Measurements from ENCODE around the gene ATXN1. TPM values are rescaled to one million over a fixed set of nuclear protein-coding genes. Genes with fewer than 3 reads are reported as not detected.
A peak's percentile ranks its signal among the peaks of the same experiment; 100 is the strongest.

ATXN1 gene
- total RNA-seq, 1 experiment from 2014 or later, result 16.5 TPM

GRCh38 chr6:16338577-16339264 is 422.5 kb downstream of the ATXN1 start:
- no peaks in the 10 kb centered on the region for H3K9me3 Mint-ChIP-seq (ENCODE audit: unreplicated experiment)
- H3K4me1 Mint-ChIP-seq (ENCODE audit: insufficient read depth, unreplicated experiment), result peaks cover 41% of the 10 kb centered on the region
- peak; percentile 88 for DNase-seq (ENCODE audit: unreplicated experiment)
- intact Hi-C loops (cut with micrococcal nuclease), result no loop called here
- CTCF ChIA-PET, result interaction anchor here (0.6 to 1.7 kb wide), 6 partner anchors 68 to 747 kb away, joined by 3 to 4 read pairs (median 3); no protein-coding TSS in a partner anchor
- peak overlapping the region; percentile 63 for H3K27ac Mint-ChIP-seq (ENCODE audit: low read depth, unreplicated experiment)
- TF ChIP-seq, protein P1, sequence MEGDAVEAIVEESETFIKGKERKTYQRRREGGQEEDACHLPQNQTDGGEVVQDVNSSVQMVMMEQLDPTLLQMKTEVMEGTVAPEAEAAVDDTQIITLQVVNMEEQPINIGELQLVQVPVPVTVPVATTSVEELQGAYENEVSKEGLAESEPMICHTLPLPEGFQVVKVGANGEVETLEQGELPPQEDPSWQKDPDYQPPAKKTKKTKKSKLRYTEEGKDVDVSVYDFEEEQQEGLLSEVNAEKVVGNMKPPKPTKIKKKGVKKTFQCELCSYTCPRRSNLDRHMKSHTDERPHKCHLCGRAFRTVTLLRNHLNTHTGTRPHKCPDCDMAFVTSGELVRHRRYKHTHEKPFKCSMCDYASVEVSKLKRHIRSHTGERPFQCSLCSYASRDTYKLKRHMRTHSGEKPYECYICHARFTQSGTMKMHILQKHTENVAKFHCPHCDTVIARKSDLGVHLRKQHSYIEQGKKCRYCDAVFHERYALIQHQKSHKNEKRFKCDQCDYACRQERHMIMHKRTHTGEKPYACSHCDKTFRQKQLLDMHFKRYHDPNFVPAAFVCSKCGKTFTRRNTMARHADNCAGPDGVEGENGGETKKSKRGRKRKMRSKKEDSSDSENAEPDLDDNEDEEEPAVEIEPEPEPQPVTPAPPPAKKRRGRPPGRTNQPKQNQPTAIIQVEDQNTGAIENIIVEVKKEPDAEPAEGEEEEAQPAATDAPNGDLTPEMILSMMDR (IDR thresholded peaks at IDR 0.05; ENCODE audit: unreplicated experiment), result no peak
- BruUV-seq (replicated peaks), result no TSS peak
- no peaks in the 10 kb centered on the region for H3K36me3 Mint-ChIP-seq (ENCODE audit: insufficient read depth, unreplicated experiment)
- POLR2A ChIA-PET, result interaction anchor here (0.9 to 1.2 kb wide), 2 partner anchors 388 to 423 kb away, joined by 3 to 4 read pairs; partner anchors contain the start of gene ATXN1
- H3K27me3 Mint-ChIP-seq (ENCODE audit: insufficient read depth, unreplicated experiment), result no peaks in the 10 kb centered on the region
- H3K4me3 Mint-ChIP-seq (ENCODE audit: unreplicated experiment), result no peak overlapping the region

DNA sequence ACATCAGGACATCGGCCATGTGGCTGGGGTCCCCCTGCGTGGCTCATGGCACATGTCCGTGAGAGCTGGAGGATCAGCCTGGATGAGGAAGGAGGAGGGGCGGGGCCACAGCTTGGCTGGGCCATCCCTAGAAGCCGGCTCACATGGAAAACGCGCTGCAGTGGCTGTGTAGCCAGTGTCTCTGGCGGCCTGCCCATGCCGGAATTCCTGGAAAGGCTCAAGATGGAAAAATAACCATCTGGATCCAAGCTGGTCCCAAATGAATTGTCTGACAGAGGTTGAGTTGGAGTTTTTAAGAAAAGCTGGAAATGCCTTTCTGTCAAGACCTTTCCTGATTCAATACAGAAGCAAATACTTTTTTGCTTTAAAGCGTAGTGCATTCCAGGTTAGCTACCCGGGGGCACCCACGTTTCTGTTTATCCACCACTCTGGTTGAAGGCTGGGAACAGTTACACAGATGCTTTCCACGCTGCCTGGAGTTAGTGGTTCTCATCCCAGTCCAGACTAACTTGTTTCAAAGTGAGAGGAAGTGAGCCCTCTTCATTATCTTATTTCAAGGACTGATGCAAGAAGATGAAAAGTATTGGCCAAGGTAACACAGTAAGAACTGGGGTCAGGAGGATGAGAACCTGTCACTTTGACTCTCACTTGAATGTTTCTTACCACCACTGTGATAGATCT is 423.8 kb downstream of the ATXN1 start:
- POLR2A ChIA-PET, result interaction anchor here (1.3 to 1.7 kb wide), 3 partner anchors 8 to 425 kb away, joined by 4 to 7 read pairs (median 4); no protein-coding TSS in a partner anchor
- no peaks in the 10 kb centered on the region for H3K9me3 Mint-ChIP-seq (ENCODE audit: unreplicated experiment)
- peaks cover 43% of the 10 kb centered on the region for H3K4me1 Mint-ChIP-seq (ENCODE audit: insufficient read depth, unreplicated experiment)
- no TSS peak for BruUV-seq (replicated peaks)
- CTCF ChIA-PET, result interaction anchor here (0.6 to 1.2 kb wide), 6 partner anchors 38 to 616 kb away, joined by 3 to 7 read pairs (median 4); no protein-coding TSS in a partner anchor
- no peak overlapping the region for H3K27ac Mint-ChIP-seq (ENCODE audit: low read depth, unreplicated experiment)
- TF ChIP-seq, protein P1 (IDR thresholded peaks at IDR 0.05; ENCODE audit: unreplicated experiment), result no peak
- no peak overlapping the region for H3K4me3 Mint-ChIP-seq (ENCODE audit: unreplicated experiment)
- DNase-seq (ENCODE audit: unreplicated experiment), result peak; percentile 63
- intact Hi-C loops (cut with micrococcal nuclease), result no loop called here
- H3K36me3 Mint-ChIP-seq (ENCODE audit: insufficient read depth, unreplicated experiment), result no peaks in the 10 kb centered on the region
- no peaks in the 10 kb centered on the region for H3K27me3 Mint-ChIP-seq (ENCODE audit: insufficient read depth, unreplicated experiment)

GRCh38 chr6:16336911-16337294 is 424.4 kb downstream of the ATXN1 start:
- BruUV-seq (replicated peaks), result no TSS peak
- no peaks in the 10 kb centered on the region for H3K27me3 Mint-ChIP-seq (ENCODE audit: insufficient read depth, unreplicated experiment)
- POLR2A ChIA-PET, result interaction anchor here (1.3 to 1.7 kb wide), 4 partner anchors 9 to 425 kb away, joined by 4 to 7 read pairs (median 4); no protein-coding TSS in a partner anchor
- no peaks in the 10 kb centered on the region for H3K36me3 Mint-ChIP-seq (ENCODE audit: insufficient read depth, unreplicated experiment)
- H3K4me1 Mint-ChIP-seq (ENCODE audit: insufficient read depth, unreplicated experiment), result peaks cover 41% of the 10 kb centered on the region
- no peaks in the 10 kb centered on the region for H3K9me3 Mint-ChIP-seq (ENCODE audit: unreplicated experiment)
- H3K4me3 Mint-ChIP-seq (ENCODE audit: unreplicated experiment), result no peak overlapping the region
- CTCF ChIA-PET, result interaction anchor here (0.6 to 1.2 kb wide), 8 partner anchors 16 to 657 kb away, joined by 3 to 7 read pairs (median 4); no protein-coding TSS in a partner anchor
- intact Hi-C loops (cut with micrococcal nuclease), result no loop called here
- DNase-seq (ENCODE audit: unreplicated experiment), result no peak
- TF ChIP-seq, protein P1 (IDR thresholded peaks at IDR 0.05; ENCODE audit: unreplicated experiment), result no peak
- no peak overlapping the region for H3K27ac Mint-ChIP-seq (ENCODE audit: low read depth, unreplicated experiment)
